HG03439 (cell line): ENCODE data around the gene TIGIT.
"Not testable (repeated sequence)": the region's sequence is repeated elsewhere in the genome, so short reads cannot be mapped to it uniquely, and the experiment has no call there.

ENCODE experiments used
- ATAC-seq: cut with Tn5 transposase; IDR thresholded peaks from one replicate; pipeline ENCODE4 v1.9.1; 2021; ENCODE audit warnings: mild to moderate bottlenecking, moderate library complexity; ENCODE audit not compliant: unreplicated experiment

TIGIT gene

DNA sequence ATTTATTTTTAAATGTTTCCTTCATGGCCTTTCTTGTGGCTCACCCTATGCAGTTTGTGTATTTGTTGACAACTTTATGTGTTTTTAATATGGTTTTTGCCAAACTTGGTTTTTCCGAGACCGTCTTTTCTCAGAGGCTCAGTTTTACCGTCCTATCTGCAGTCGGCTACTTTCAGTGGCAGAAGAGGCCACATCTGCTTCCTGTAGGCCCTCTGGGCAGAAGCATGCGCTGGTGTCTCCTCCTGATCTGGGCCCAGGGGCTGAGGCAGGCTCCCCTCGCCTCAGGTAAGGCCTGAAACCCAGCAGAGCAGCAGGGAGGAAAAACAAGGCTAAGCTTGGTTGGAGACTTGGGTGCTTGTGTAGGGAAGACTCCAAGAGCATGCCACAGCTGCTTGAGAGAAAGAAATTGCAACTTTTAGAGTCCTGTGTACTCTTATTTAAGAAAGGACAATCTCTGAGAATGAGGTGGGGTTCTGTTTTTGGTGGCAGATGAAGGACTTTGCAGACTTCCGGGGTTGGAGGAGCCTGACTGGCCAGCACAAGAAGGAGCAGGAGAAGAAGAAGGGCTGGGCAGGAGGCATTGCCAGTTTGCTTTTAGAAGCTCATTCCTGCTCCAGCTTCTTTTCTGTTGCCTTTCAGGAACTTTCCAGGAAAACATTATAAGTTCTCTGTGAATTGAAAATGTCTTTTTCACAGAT lies at the start of gene TIGIT:
TIGIT (plus strand) TSS at position 191 of the 698 bp plus-strand sequence; CDS start at position 225, 34 bp downstream.
- ATAC-seq = no peak

DNA sequence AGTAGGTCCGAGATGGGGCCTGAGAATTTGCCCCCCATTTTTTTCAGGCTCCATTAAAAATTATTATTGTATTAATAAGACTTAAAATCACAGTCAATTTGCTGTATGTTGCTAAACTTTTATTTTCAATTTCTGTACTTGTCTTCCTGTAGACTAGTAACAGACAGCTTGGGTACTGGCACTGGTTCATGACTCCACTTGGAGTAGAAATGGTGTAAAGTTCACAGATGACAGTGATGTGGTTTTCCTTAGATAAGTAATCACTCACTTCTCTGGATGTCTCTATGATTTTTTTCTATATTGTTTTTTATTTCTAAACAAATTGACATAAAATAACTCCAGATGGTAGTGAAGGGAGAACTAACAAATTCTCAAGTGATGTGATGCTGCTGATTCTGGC lies 40.9 kb upstream of the TIGIT start:
- no peak for ATAC-seq

- ATAC-seq = no peak
These were observed 40.3 kb upstream of the TIGIT start for GRCh38 chr3:114253505-114253904.

GRCh38 chr3:114259566-114259965 lies 34.3 kb upstream of the TIGIT start:
- no peak for ATAC-seq

DNA sequence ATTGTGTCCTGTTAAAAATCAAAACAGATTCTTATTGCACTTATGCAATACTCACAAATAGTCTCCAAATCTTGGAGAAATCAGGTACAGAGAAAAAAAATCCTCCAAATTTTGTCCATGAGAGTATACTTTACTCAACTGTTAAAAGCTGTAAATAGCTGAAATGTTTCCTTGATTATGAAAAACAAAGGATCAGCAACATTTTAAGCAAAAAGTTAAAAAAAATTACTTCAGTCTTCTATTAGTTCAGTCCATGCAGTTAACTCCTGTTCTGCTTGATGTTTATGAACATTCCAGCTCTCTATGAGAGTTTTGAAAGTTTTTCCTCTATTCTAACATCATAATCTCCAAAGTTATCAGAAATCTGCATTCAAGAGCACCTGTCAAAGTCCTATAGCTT lies 33.7 kb upstream of the TIGIT start:
- no peak for ATAC-seq

DNA sequence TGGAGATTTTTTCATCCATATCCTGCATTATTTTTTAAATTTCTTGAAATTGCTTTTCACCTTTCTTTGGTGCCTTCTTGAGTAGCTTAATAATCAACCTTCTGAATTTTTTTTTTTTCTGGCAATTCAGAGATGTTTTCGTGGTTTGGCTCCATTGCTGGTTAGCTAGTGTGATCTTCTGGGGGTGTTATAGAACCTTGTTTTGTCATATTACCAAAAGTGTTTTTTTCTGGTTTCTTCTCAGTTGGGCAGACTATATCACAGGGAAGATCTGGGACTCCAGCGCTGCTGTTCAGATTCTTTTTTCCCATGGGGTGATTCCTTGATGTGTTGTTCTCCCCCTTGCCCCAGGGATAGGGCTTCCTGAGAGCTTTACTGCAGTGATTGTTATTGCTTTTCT lies 23.8 kb upstream of the TIGIT start:
- ATAC-seq = no peak

DNA sequence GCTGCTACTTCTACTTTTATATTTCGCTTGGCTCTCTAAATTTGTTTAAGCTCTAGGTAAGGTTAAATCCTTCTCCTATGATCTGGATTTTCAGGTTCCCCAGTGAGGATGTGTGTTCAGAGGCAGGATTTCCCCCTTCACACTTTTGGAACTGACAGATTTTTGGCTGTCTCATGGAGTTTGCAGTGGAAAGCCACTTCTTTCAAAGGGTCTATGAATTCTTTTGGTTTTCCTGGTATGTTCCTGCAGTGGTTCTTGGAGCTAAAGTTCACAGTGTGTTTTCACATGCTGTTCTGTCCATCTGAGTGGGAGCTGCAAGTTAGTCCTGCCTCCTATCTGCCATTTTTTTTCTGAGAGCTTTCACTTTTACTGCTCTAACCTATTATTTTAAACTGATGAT lies 21.6 kb upstream of the TIGIT start:
- no peak for ATAC-seq

- no peak for ATAC-seq
These were observed 18.9 kb upstream of the TIGIT start for GRCh38 chr3:114274929-114275328.

GRCh38 chr3:114276856-114277255 lies 17.0 kb upstream of the TIGIT start:
- ATAC-seq = not testable (repeated sequence)

DNA sequence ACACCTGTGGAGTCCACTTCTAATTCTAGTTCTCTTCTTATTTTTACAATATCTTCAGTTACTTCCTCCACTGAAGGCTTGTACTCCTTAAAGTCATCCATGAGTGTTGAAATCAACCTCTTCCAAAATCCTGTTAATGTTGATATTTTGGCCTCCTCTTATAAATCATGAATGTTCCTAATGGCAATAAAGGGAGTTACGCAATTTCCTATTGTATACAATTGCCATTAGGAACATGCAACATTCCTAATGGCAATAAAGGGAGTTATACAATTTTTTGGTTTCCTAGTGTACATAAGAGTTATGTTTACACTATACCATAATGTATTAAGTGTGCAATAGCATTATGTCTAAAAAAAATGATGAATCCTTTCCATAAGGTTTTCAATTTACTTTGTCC lies 9.2 kb upstream of the TIGIT start:
- ATAC-seq = no peak

- ATAC-seq = no peak
These were observed 8.1 kb upstream of the TIGIT start for GRCh38 chr3:114285648-114286230.

GRCh38 chr3:114286266-114286665 lies 7.6 kb upstream of the TIGIT start:
- no peak for ATAC-seq

GRCh38 chr3:114290911-114291901 lies 2.6 kb upstream of the TIGIT start:
- ATAC-seq = peak; percentile 87

GRCh38 chr3:114294940-114295480 lies 1.2 kb downstream of the TIGIT start:
- ATAC-seq = no peak

DNA sequence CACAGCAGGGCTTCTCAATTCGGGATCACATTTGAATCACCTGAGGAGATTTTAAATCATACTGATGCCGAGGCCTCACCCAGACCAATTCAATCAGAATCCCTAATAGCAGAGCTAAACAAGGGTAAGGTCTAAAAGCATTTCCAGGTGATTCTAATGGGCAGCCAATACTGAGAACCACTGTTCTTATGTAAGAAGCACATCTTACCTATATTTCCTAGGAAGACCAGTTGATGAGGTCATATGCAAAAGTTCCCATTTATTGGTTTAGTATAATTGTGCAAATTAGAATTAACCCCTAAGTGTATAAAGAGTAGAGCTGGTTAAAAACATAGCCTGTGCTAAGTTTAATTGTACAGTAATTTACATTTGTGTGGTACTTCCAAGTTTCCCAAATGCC lies 2.1 kb downstream of the TIGIT start:
- no peak for ATAC-seq

DNA sequence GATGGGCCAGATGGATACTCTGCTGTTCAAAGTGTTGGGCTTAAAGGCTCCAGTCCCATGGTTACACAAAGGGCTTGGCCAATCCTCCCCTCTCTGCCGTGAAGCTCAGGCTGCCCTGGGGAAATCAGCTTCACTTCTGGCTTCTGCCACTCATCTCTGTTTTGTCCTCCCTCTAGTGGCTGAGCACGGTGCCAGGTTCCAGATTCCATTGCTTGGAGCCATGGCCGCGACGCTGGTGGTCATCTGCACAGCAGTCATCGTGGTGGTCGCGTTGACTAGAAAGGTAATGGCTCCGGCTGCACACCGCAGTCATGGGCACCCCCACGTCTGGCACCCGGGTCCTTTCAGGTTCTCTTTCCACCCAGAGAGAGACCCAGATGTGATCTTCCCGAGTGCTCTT lies 5.6 kb downstream of the TIGIT start:
- no peak for ATAC-seq

GRCh38 chr3:114299941-114300624 lies 6.3 kb downstream of the TIGIT start:
- ATAC-seq = no peak

DNA sequence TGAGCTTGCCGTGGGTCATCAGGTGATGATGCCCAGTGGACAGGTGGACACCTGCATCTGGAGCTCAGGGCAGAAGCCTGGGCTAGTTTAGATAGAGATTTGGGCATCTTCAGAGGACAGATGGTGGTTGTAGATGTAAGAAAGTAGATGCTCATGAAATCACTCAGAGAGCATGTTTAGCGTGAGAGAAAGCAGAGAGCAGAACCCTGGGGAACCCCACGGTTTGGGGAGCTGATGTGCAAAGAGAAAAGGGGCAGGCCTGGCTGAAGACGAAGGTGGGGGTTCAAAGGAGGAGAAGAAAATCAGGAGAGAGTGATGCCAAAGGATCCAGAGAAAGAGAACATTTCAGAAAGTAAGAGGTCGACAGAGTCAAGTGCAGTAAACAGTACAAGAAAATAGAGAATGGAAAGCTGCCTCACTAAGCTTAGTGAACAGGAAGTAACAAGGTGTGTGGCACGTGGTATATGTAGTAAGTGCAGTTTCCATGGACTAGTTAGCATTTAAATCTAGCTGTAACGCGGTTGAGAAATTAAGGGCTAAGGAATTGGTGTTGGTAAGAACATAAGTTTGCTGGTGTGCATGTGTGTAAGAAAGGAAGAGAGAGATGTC lies 13.5 kb downstream of the TIGIT start:
- ATAC-seq = no peak

- ATAC-seq = no peak
These were observed 14.0 kb downstream of the TIGIT start for GRCh38 chr3:114307832-114308231.

GRCh38 chr3:114308377-114308776 lies 14.5 kb downstream of the TIGIT start:
- ATAC-seq = peak; percentile 12
